ENCODE data around the gene HIPK3. TPM values are rescaled to one million over a fixed set of nuclear protein-coding genes. Genes with fewer than 3 reads are reported as not detected.

Gene HIPK3
- total and polyA plus RNA-seq, 2 donors (not counting 3 experiments of a cell fraction or from before 2014, with no cell fraction given) = 13.3 to 36.1 TPM

GRCh38 chr11:33396361-33396760, 139.2 kb downstream of the HIPK3 start:
- H3K9ac ChIP-seq (replicated peaks; ENCODE audit: extremely low read depth, insufficient read depth, low read length) = no peak overlapping the region
- CTCF ChIA-PET = interaction anchor here (0.5 to 1.0 kb wide), 3 partner anchors 10 to 231 kb away, joined by 3 to 4 read pairs (median 3); no protein-coding TSS in a partner anchor
- H3K9me1 ChIP-seq (replicated peaks; ENCODE audit: control insufficient read depth, extremely low read depth, insufficient read depth, low read length) = no peaks in the 10 kb centered on the region
- FAIRE-seq (no peak), DNase-seq (ENCODE audit: low read depth, low spot score) (no peak)
- no peak overlapping the region for H3K4me3 ChIP-seq (replicated peaks in 1 of 3; ENCODE audit: insufficient read depth in 1 of 3, low read depth in 1 of 3, low read length in 3 of 3)
- TF ChIP-seq MYC (IDR thresholded peaks at IDR 0.05; ENCODE audit: low read depth, low read length) (no peak), POLR2AphosphoS5 (IDR thresholded peaks at IDR 0.05; ENCODE audit: insufficient read depth, low read depth, low read length) (no peak), MAX (IDR thresholded peaks at IDR 0.05; ENCODE audit: insufficient read depth, insufficient read length) (no peak), FOS (IDR thresholded peaks at IDR 0.05; ENCODE audit: borderline replicate concordance, insufficient read depth, low read length) (no peak)
- H3K36me3 ChIP-seq (ENCODE audit: control insufficient read depth in 2 of 2, extremely low read depth in 1 of 2, insufficient read depth in 2 of 2, low read length in 2 of 2) = no peaks in the 10 kb centered on the region
- BruUV-seq (replicated peaks) = no TSS peak
- peaks cover 30% of the 10 kb centered on the region for H3K79me2 ChIP-seq (ENCODE audit: control insufficient read depth, insufficient read depth, low read length)
- no peaks in the 10 kb centered on the region for H3K9me3 ChIP-seq (replicated peaks; ENCODE audit: control insufficient read depth, insufficient read depth, low read length)
- H3K4me2 ChIP-seq (ENCODE audit: insufficient read depth, low read length) = no peak overlapping the region
- H3K27me3 ChIP-seq (ENCODE audit: control insufficient read depth in 2 of 2, insufficient read depth in 2 of 2, low read length in 2 of 2) = no peaks in the 10 kb centered on the region
- no peaks in the 10 kb centered on the region for H3K4me1 ChIP-seq (ENCODE audit: control insufficient read depth, extremely low read depth, insufficient read depth, low read length)
- no peaks in the 10 kb centered on the region for H4K20me1 ChIP-seq (replicated peaks; ENCODE audit: control insufficient read depth, extremely low read depth, insufficient read depth, low read length)
- POLR2A ChIA-PET = no interaction called here
- H2AFZ ChIP-seq (ENCODE audit: low read depth, low read length) = no peak overlapping the region
- dilution Hi-C loops (cut with MboI; ENCODE audit: extremely low pct_ligation_motif_present, low sequenced_read_pairs) (no loop called here), intact Hi-C loops (cut with micrococcal nuclease) (no loop called here)
- H3K27ac ChIP-seq (ENCODE audit: insufficient read depth, low read depth, low read length) = no peak overlapping the region

GRCh38 chr11:33399421-33399820, 142.2 kb downstream of the HIPK3 start:
- CTCF ChIA-PET = interaction anchor here (1.1 kb wide), 1 partner anchor 11 kb away, joined by 3 read pairs; no protein-coding TSS in a partner anchor
- H2AFZ ChIP-seq (ENCODE audit: low read depth, low read length) = no peak overlapping the region
- no peaks in the 10 kb centered on the region for H3K36me3 ChIP-seq (ENCODE audit: control insufficient read depth in 2 of 2, extremely low read depth in 1 of 2, insufficient read depth in 2 of 2, low read length in 2 of 2)
- DNase-seq (ENCODE audit: low read depth, low spot score) (no peak), FAIRE-seq (no peak)
- TF ChIP-seq FOS (IDR thresholded peaks at IDR 0.05; ENCODE audit: borderline replicate concordance, insufficient read depth, low read length) (no peak), MYC (IDR thresholded peaks at IDR 0.05; ENCODE audit: low read depth, low read length) (no peak), JUN (IDR thresholded peaks at IDR 0.05; ENCODE audit: borderline replicate concordance, insufficient read depth, insufficient read length, low read depth) (no peak), POLR2A (IDR thresholded peaks at IDR 0.05; ENCODE audit: low read depth, low read length) (no peak), GATA2 (IDR thresholded peaks at IDR 0.05; ENCODE audit: insufficient read depth, insufficient read length, low read depth, low read length) (no peak), POLR2AphosphoS5 (IDR thresholded peaks at IDR 0.05; ENCODE audit: insufficient read depth, low read depth, low read length) (no peak), EZH2 (IDR thresholded peaks at IDR 0.05; ENCODE audit: borderline replicate concordance, low read depth, low read length, severe bottlenecking) (no peak), MAX (IDR thresholded peaks at IDR 0.05; ENCODE audit: insufficient read depth, insufficient read length) (no peak), CTCF (IDR thresholded peaks at IDR 0.05; ENCODE audit: extremely low read depth in 1 of 2, insufficient read depth in 1 of 2, low read depth in 1 of 2, low read length in 2 of 2) (no peak)
- H3K79me2 ChIP-seq (ENCODE audit: control insufficient read depth, insufficient read depth, low read length) = peaks cover 29% of the 10 kb centered on the region
- H3K27ac ChIP-seq (ENCODE audit: insufficient read depth, low read depth, low read length) = no peak overlapping the region
- POLR2A ChIA-PET = no interaction called here
- no peaks in the 10 kb centered on the region for H3K4me1 ChIP-seq (ENCODE audit: control insufficient read depth, extremely low read depth, insufficient read depth, low read length)
- H3K4me2 ChIP-seq (ENCODE audit: insufficient read depth, low read length) = no peak overlapping the region
- intact Hi-C loops (cut with micrococcal nuclease) (no loop called here), dilution Hi-C loops (cut with MboI; ENCODE audit: extremely low pct_ligation_motif_present, low sequenced_read_pairs) (no loop called here)
- H3K4me3 ChIP-seq (replicated peaks in 1 of 3; ENCODE audit: insufficient read depth in 1 of 3, low read depth in 1 of 3, low read length in 3 of 3) = no peak overlapping the region
- no TSS peak for BruUV-seq (replicated peaks)
- H3K27me3 ChIP-seq (ENCODE audit: control insufficient read depth in 2 of 2, insufficient read depth in 2 of 2, low read length in 2 of 2) = no peaks in the 10 kb centered on the region
- no peak overlapping the region for H3K9ac ChIP-seq (replicated peaks; ENCODE audit: extremely low read depth, insufficient read depth, low read length)
- no peaks in the 10 kb centered on the region for H3K9me1 ChIP-seq (replicated peaks; ENCODE audit: control insufficient read depth, extremely low read depth, insufficient read depth, low read length)
- H3K9me3 ChIP-seq (replicated peaks; ENCODE audit: control insufficient read depth, insufficient read depth, low read length) = no peaks in the 10 kb centered on the region
- H4K20me1 ChIP-seq (replicated peaks; ENCODE audit: control insufficient read depth, extremely low read depth, insufficient read depth, low read length) = no peaks in the 10 kb centered on the region
